ENCODE measurements around the gene TMC1. TPM values are rescaled to one million over a fixed set of nuclear protein-coding genes. Genes with fewer than 3 reads are reported as not detected.
A peak's percentile ranks its signal among the peaks of the same experiment; 100 is the strongest.

TMC1 gene
- polyA plus RNA-seq, 3 donors: 0.16 to 0.55 (median 0.40) TPM

GRCh38 chr9:72506615-72507014 is 14.8 kb upstream of the TMC1 start:
- no peak overlapping the region for H3K27ac ChIP-seq (ENCODE audit: low read depth in 1 of 2, low read length in 2 of 2)

GRCh38 chr9:72509053-72509452 is 12.4 kb upstream of the TMC1 start:
- no peak overlapping the region for H3K4me3 Mint-ChIP-seq
- no peak overlapping the region for H3K4me3 ChIP-seq (replicated peaks in 1 of 3; ENCODE audit: low read depth in 2 of 3, low read length in 3 of 3)
- no peaks in the 10 kb centered on the region for H4K20me1 ChIP-seq (ENCODE audit: insufficient read depth, low read length)
- peak overlapping the region in 2 of 7 donors; percentile 21 to 41 for H3K27ac Mint-ChIP-seq
- H3K36me3 Mint-ChIP-seq: no peaks in the 10 kb centered on the region
- H3K9me3 Mint-ChIP-seq: peaks cover 0 to under 1% (median 0%) of the 10 kb centered on the region in 7 donors
- H2AFZ ChIP-seq (ENCODE audit: insufficient read depth, low read depth, low read length, poor library complexity, severe bottlenecking): no peak overlapping the region
- H3K9me3 ChIP-seq (replicated peaks in 1 of 2; ENCODE audit: control insufficient read depth in 1 of 2, insufficient read depth in 1 of 2, low read length in 2 of 2): no peaks in the 10 kb centered on the region
- H3K27ac ChIP-seq (ENCODE audit: low read depth in 1 of 2, low read length in 2 of 2): no peak overlapping the region
- no peak overlapping the region for H3K4me2 ChIP-seq (replicated peaks; ENCODE audit: extremely low read depth, low read length, poor library complexity, severe bottlenecking)
- H3K79me2 ChIP-seq (ENCODE audit: insufficient read depth, low read length): no peaks in the 10 kb centered on the region
- H3K27me3 Mint-ChIP-seq (ENCODE audit: low read depth in 3 of 3): peaks cover 0 to 3% (median 0%) of the 10 kb centered on the region in 3 donors
- intact Hi-C loops (cut with micrococcal nuclease): loop anchor here in 1 of 2 donors (5.0 kb wide), 1 partner anchor 67 kb away; no protein-coding TSS in a partner anchor
- H3K4me1 Mint-ChIP-seq: peaks cover 23% of the 10 kb centered on the region
- TF ChIP-seq CTCF (IDR thresholded peaks at IDR 0.05): no peak
- H3K4me1 ChIP-seq (ENCODE audit: control insufficient read depth in 1 of 2, insufficient read depth in 2 of 2, low read length in 2 of 2): peaks cover 9% of the 10 kb centered on the region in 2 donors
- 100% methylated on average over 1 of the region's 1 CpG for WGBS (ENCODE audit: insufficient coverage)
- no peak overlapping the region for H3K9ac ChIP-seq (ENCODE audit: insufficient read depth, low read length, poor library complexity, severe bottlenecking)
- peak; percentile 13 to 50 (median 25) for DNase-seq
- no peaks in the 10 kb centered on the region for H3K36me3 ChIP-seq (replicated peaks in 1 of 2; ENCODE audit: control insufficient read depth in 1 of 2, insufficient read depth in 2 of 2, low read length in 2 of 2)
- no peaks in the 10 kb centered on the region for H3K27me3 ChIP-seq (ENCODE audit: control insufficient read depth in 2 of 2, insufficient read depth in 2 of 2, low read length in 2 of 2)

More at GRCh38 chr9:72506615-72507014, 14.8 kb upstream of the TMC1 start:
- TF ChIP-seq CTCF (IDR thresholded peaks at IDR 0.05): no peak
- Histone ChIP-seq H3K9ac (ENCODE audit: insufficient read depth, low read length, poor library complexity, severe bottlenecking) (no peak overlapping the region), H3K4me1 (ENCODE audit: control insufficient read depth in 1 of 2, insufficient read depth in 2 of 2, low read length in 2 of 2) (peaks cover 6 to 9% of the 10 kb centered on the region in 2 donors), H2AFZ (ENCODE audit: insufficient read depth, low read depth, low read length, poor library complexity, severe bottlenecking) (no peak overlapping the region), H4K20me1 (ENCODE audit: insufficient read depth, low read length) (no peaks in the 10 kb centered on the region), H3K4me3 (replicated peaks in 1 of 3; ENCODE audit: low read depth in 2 of 3, low read length in 3 of 3) (no peak overlapping the region), H3K9me3 (replicated peaks in 1 of 2; ENCODE audit: control insufficient read depth in 1 of 2, insufficient read depth in 1 of 2, low read length in 2 of 2) (no peaks in the 10 kb centered on the region), H3K4me2 (replicated peaks; ENCODE audit: extremely low read depth, low read length, poor library complexity, severe bottlenecking) (no peak overlapping the region), H3K79me2 (ENCODE audit: insufficient read depth, low read length) (no peaks in the 10 kb centered on the region), H3K27me3 (ENCODE audit: control insufficient read depth in 2 of 2, insufficient read depth in 2 of 2, low read length in 2 of 2) (no peaks in the 10 kb centered on the region), H3K36me3 (replicated peaks in 1 of 2; ENCODE audit: control insufficient read depth in 1 of 2, insufficient read depth in 2 of 2, low read length in 2 of 2) (no peaks in the 10 kb centered on the region)
- intact Hi-C loops (cut with micrococcal nuclease): loop anchor here in 1 of 2 donors (5.0 kb wide), 1 partner anchor 64 kb away; no protein-coding TSS in a partner anchor
- peaks cover 0 to 4% (median 0%) of the 10 kb centered on the region in 7 donors for H3K9me3 Mint-ChIP-seq
- H3K4me3 Mint-ChIP-seq: no peak overlapping the region
- DNase-seq: peak in 2 of 3 donors; percentile 19 to 35
- no peaks in the 10 kb centered on the region for H3K36me3 Mint-ChIP-seq
- H3K4me1 Mint-ChIP-seq: peaks cover 19% of the 10 kb centered on the region
- WGBS (ENCODE audit: insufficient coverage): no CpG with 5 or more reads among the region's 3 CpGs
- peaks cover 0 to 5% (median 0%) of the 10 kb centered on the region in 3 donors for H3K27me3 Mint-ChIP-seq (ENCODE audit: low read depth in 3 of 3)
- peak overlapping the region in 1 of 7 donors; percentile 3 for H3K27ac Mint-ChIP-seq
